Stimulated activated naive CD8-positive, alpha-beta T cell treated with anti-CD3 and anti-CD28 coated beads, Interleukin-15, amount 100 ng/mL, for 72 hours (primary cell): Measurements from ENCODE around the gene DNAH9.
"Not testable (repeated sequence)": the region's sequence is repeated elsewhere in the genome, so short reads cannot be mapped to it uniquely, and the experiment has no call there.

Source experiments
- ATAC-seq: fragments of 150-1000 bp; cut with Tn5 transposase; 2 replicates; pipeline ENCODE4 v1.10.0; 2021; ENCODE audit warnings: mild to moderate bottlenecking, moderate library complexity
- DNase-seq, 2 donors: peaks; one replicate each; pipeline ENCODE4 v3.0.0; 2021 to 2022
- H3K27ac Mint-ChIP-seq, 2 donors: one replicate each; pipeline ENCODE4 v1.8.0; 2022; ENCODE audit warnings: mild to moderate bottlenecking in 2 of 2, mixed read lengths in 2 of 2, moderate library complexity in 2 of 2
- H3K27me3 Mint-ChIP-seq: one replicate; pipeline ENCODE4 v1.8.0; 2022; ENCODE audit warnings: mixed read lengths
- H3K4me1 Mint-ChIP-seq: one replicate; pipeline ENCODE4 v1.8.0; 2022; ENCODE audit warnings: mild to moderate bottlenecking, mixed read lengths
- H3K4me3 Mint-ChIP-seq, 2 donors: one replicate each; pipeline ENCODE4 v1.8.0; 2022; ENCODE audit warnings: mild to moderate bottlenecking in 2 of 2, mixed read lengths in 2 of 2, moderate library complexity in 1 of 2
- H3K9me3 Mint-ChIP-seq, 2 donors: one replicate each; pipeline ENCODE4 v1.8.0; 2022; ENCODE audit warnings: mixed read lengths in 2 of 2

Gene DNAH9

GRCh38 chr17:11949571-11949970, 351.3 kb downstream of the DNAH9 start:
- not testable (repeated sequence) for H3K27me3 Mint-ChIP-seq, H3K4me1 Mint-ChIP-seq, H3K27ac Mint-ChIP-seq, H3K9me3 Mint-ChIP-seq, DNase-seq, ATAC-seq, H3K4me3 Mint-ChIP-seq

- Mint-ChIP-seq H3K4me1 (no peaks in the 10 kb centered on the region), H3K27ac (no peak overlapping the region), H3K27me3 (no peaks in the 10 kb centered on the region), H3K9me3 (no peaks in the 10 kb centered on the region), H3K4me3 (no peak overlapping the region)
- ATAC-seq (no peak), DNase-seq (no peak)
Measured at GRCh38 chr17:11950771-11951519, 352.7 kb downstream of the DNAH9 start.

- Mint-ChIP-seq H3K4me1 (no peaks in the 10 kb centered on the region), H3K27ac (no peak overlapping the region), H3K27me3 (no peaks in the 10 kb centered on the region), H3K9me3 (peaks cover 7 to 11% of the 10 kb centered on the region in 2 donors), H3K4me3 (no peak overlapping the region)
- ATAC-seq = no peak
- DNase-seq = no peak
Measured at GRCh38 chr17:11952610-11953009, 354.3 kb downstream of the DNAH9 start.

- ATAC-seq = no peak
- Mint-ChIP-seq H3K27me3 (no peaks in the 10 kb centered on the region), H3K27ac (peak overlapping the region in 1 of 2 donors; percentile 25), H3K4me1 (no peaks in the 10 kb centered on the region), H3K4me3 (no peak overlapping the region), H3K9me3 (peaks cover 17 to 18% of the 10 kb centered on the region in 2 donors)
- no peak for DNase-seq
Measured at GRCh38 chr17:11953924-11954323, 355.7 kb downstream of the DNAH9 start.

GRCh38 chr17:11954936-11955335, 356.7 kb downstream of the DNAH9 start:
- H3K27ac Mint-ChIP-seq = no peak overlapping the region
- ATAC-seq (no peak), DNase-seq (no peak)
- H3K4me3 Mint-ChIP-seq = no peak overlapping the region
- peaks cover 17 to 18% of the 10 kb centered on the region in 2 donors for H3K9me3 Mint-ChIP-seq
- no peaks in the 10 kb centered on the region for H3K27me3 Mint-ChIP-seq
- H3K4me1 Mint-ChIP-seq = no peaks in the 10 kb centered on the region

- Mint-ChIP-seq H3K27ac (no peak overlapping the region), H3K27me3 (no peaks in the 10 kb centered on the region), H3K9me3 (peaks cover 44 to 79% of the 10 kb centered on the region in 2 donors), H3K4me1 (no peaks in the 10 kb centered on the region), H3K4me3 (no peak overlapping the region)
- ATAC-seq (no peak), DNase-seq (no peak)
Measured at GRCh38 chr17:11969565-11969964, 371.3 kb downstream of the DNAH9 start.

- H3K4me3 Mint-ChIP-seq, H3K27me3 Mint-ChIP-seq, DNase-seq, H3K27ac Mint-ChIP-seq, H3K4me1 Mint-ChIP-seq, ATAC-seq: not testable (repeated sequence)
- peaks cover 28 to 52% of the 10 kb centered on the region in 2 donors for H3K9me3 Mint-ChIP-seq
Measured at GRCh38 chr17:11972741-11973140, 374.5 kb downstream of the DNAH9 start.

GRCh38 chr17:11979795-11980194, 381.5 kb downstream of the DNAH9 start:
- DNase-seq (no peak), ATAC-seq (no peak)
- peaks cover 0 to 10% of the 10 kb centered on the region in 2 donors for H3K9me3 Mint-ChIP-seq
- H3K27ac Mint-ChIP-seq = no peak overlapping the region
- H3K4me3 Mint-ChIP-seq = no peak overlapping the region
- H3K27me3 Mint-ChIP-seq = no peaks in the 10 kb centered on the region
- no peaks in the 10 kb centered on the region for H3K4me1 Mint-ChIP-seq

- Mint-ChIP-seq H3K4me1 (no peaks in the 10 kb centered on the region), H3K4me3 (no peak overlapping the region), H3K9me3 (peaks cover 0 to 4% of the 10 kb centered on the region in 2 donors), H3K27ac (no peak overlapping the region), H3K27me3 (no peaks in the 10 kb centered on the region)
- ATAC-seq = no peak
- DNase-seq = no peak
Measured at GRCh38 chr17:11980813-11981212, 382.5 kb downstream of the DNAH9 start.

GRCh38 chr17:11981862-11982261, 383.6 kb downstream of the DNAH9 start:
- DNase-seq (no peak), ATAC-seq (no peak)
- Mint-ChIP-seq H3K27ac (no peak overlapping the region), H3K27me3 (no peaks in the 10 kb centered on the region), H3K9me3 (no peaks in the 10 kb centered on the region), H3K4me1 (no peaks in the 10 kb centered on the region), H3K4me3 (no peak overlapping the region)

GRCh38 chr17:11986179-11986941, 388.1 kb downstream of the DNAH9 start:
- no peak overlapping the region for H3K4me3 Mint-ChIP-seq
- DNase-seq (no peak), ATAC-seq (no peak)
- no peak overlapping the region for H3K27ac Mint-ChIP-seq
- no peaks in the 10 kb centered on the region for H3K9me3 Mint-ChIP-seq
- H3K27me3 Mint-ChIP-seq = no peaks in the 10 kb centered on the region
- H3K4me1 Mint-ChIP-seq = no peaks in the 10 kb centered on the region

- H3K9me3 Mint-ChIP-seq = no peaks in the 10 kb centered on the region
- H3K4me1 Mint-ChIP-seq = peaks cover 1% of the 10 kb centered on the region
- DNase-seq (no peak), ATAC-seq (no peak)
- no peak overlapping the region for H3K4me3 Mint-ChIP-seq
- no peak overlapping the region for H3K27ac Mint-ChIP-seq
- H3K27me3 Mint-ChIP-seq = no peaks in the 10 kb centered on the region
Measured at GRCh38 chr17:11986942-11987329, 388.7 kb downstream of the DNAH9 start.

- no peak overlapping the region for H3K4me3 Mint-ChIP-seq
- peaks cover 16% of the 10 kb centered on the region for H3K4me1 Mint-ChIP-seq
- no peak overlapping the region for H3K27ac Mint-ChIP-seq
Measured at GRCh38 chr17:11990363-11990983, 392.2 kb downstream of the DNAH9 start.

GRCh38 chr17:11991461-11991860, 393.2 kb downstream of the DNAH9 start:
- ATAC-seq (no peak), DNase-seq (no peak)
- H3K27ac Mint-ChIP-seq = peak overlapping the region in 1 of 2 donors; percentile 27
- H3K27me3 Mint-ChIP-seq = no peaks in the 10 kb centered on the region
- no peaks in the 10 kb centered on the region for H3K9me3 Mint-ChIP-seq
- H3K4me1 Mint-ChIP-seq = peaks cover 20% of the 10 kb centered on the region
- no peak overlapping the region for H3K4me3 Mint-ChIP-seq

More at GRCh38 chr17:11990363-11990983, 392.2 kb downstream of the DNAH9 start:
- Mint-ChIP-seq H3K9me3 (no peaks in the 10 kb centered on the region), H3K27me3 (no peaks in the 10 kb centered on the region)
- DNase-seq (no peak), ATAC-seq (no peak)

GRCh38 chr17:11996722-11997146, 398.5 kb downstream of the DNAH9 start:
- Mint-ChIP-seq H3K27ac (peak overlapping the region; percentile 82 to 90), H3K9me3 (peaks cover 0 to 4% of the 10 kb centered on the region in 2 donors), H3K27me3 (no peaks in the 10 kb centered on the region), H3K4me1 (peaks cover 29% of the 10 kb centered on the region), H3K4me3 (peak overlapping the region; percentile 88 to 94)
- DNase-seq = no peak
- ATAC-seq = peak; percentile 63
